GM12878 (cell line): ENCODE data around the gene NANOG.

ENCODE experiments used
- CBX3 ChIP-seq: fragments of 200-600 bp; sonication (generic); IDR thresholded peaks from 2 replicates; pipeline ENCODE4 v1.6.1; 2016; ENCODE audit warnings: low read depth, borderline replicate concordance
- CEBPB ChIP-seq, 2 experiments: fragments of 150-350 bp in 1 of 2; IDR thresholded peaks; 2 replicates each; pipeline ENCODE4 v1.6.1; 2012 to 2014; ENCODE audit warnings: low read depth in 2 of 2, low read length in 2 of 2, borderline replicate concordance in 1 of 2, inconsistent platforms in 1 of 2
- NFYB ChIP-seq: IDR thresholded peaks from 2 replicates; pipeline ENCODE4 v1.6.1; 2011; ENCODE audit warnings: low read depth, mild to moderate bottlenecking, low read length, improper control_type of control experiment, moderate library complexity; ENCODE audit not compliant: insufficient read depth
- POLR2A ChIP-seq: IDR thresholded peaks from 2 replicates; pipeline ENCODE4 v1.6.1; 2011; ENCODE audit warnings: low read depth, mild to moderate bottlenecking, low read length
- ZSCAN29 ChIP-seq: fragments of 450-650 bp; IDR thresholded peaks from 2 replicates; pipeline ENCODE4 v1.6.1; 2017; ENCODE audit warnings: mild to moderate bottlenecking, moderate library complexity
- TF ChIP-seq, protein P1 (sequence below): fragments of 450-650 bp; IDR thresholded peaks from 2 replicates; pipeline ENCODE4 v1.6.1; 2017; ENCODE audit warnings: mild to moderate bottlenecking, moderate library complexity

- TF ChIP-seq POLR2A (no peak), ZSCAN29 (no peak), NFYB (no peak), CBX3 (no peak), CEBPB (IDR thresholded peaks at IDR 0.05; ENCODE audit: borderline replicate concordance in 1 of 2, low read depth in 2 of 2, low read length in 2 of 2) (no peak)
- TF ChIP-seq, protein P1, sequence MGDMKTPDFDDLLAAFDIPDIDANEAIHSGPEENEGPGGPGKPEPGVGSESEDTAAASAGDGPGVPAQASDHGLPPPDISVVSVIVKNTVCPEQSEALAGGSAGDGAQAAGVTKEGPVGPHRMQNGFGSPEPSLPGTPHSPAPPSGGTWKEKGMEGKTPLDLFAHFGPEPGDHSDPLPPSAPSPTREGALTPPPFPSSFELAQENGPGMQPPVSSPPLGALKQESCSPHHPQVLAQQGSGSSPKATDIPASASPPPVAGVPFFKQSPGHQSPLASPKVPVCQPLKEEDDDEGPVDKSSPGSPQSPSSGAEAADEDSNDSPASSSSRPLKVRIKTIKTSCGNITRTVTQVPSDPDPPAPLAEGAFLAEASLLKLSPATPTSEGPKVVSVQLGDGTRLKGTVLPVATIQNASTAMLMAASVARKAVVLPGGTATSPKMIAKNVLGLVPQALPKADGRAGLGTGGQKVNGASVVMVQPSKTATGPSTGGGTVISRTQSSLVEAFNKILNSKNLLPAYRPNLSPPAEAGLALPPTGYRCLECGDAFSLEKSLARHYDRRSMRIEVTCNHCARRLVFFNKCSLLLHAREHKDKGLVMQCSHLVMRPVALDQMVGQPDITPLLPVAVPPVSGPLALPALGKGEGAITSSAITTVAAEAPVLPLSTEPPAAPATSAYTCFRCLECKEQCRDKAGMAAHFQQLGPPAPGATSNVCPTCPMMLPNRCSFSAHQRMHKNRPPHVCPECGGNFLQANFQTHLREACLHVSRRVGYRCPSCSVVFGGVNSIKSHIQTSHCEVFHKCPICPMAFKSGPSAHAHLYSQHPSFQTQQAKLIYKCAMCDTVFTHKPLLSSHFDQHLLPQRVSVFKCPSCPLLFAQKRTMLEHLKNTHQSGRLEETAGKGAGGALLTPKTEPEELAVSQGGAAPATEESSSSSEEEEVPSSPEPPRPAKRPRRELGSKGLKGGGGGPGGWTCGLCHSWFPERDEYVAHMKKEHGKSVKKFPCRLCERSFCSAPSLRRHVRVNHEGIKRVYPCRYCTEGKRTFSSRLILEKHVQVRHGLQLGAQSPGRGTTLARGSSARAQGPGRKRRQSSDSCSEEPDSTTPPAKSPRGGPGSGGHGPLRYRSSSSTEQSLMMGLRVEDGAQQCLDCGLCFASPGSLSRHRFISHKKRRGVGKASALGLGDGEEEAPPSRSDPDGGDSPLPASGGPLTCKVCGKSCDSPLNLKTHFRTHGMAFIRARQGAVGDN = no peak
These were observed 8.6 kb downstream of the NANOG start for GRCh38 chr12:7797698-7798398.
